HepG2 (cell line): ENCODE results near the gene LENEP. TPM values are rescaled to one million over a fixed set of nuclear protein-coding genes. Genes with fewer than 3 reads are reported as not detected.

Experiments
- ARNTL ChIP-seq: sonication (generic); formaldehyde crosslinking; IDR thresholded peaks from 2 replicates; pipeline ENCODE4 v1.4.0; 2020; ENCODE audit warnings: mild to moderate bottlenecking, missing genetic modification reagents
- ELF4 ChIP-seq: sonication (generic); formaldehyde crosslinking; IDR thresholded peaks from 2 replicates; pipeline ENCODE4 v1.5.0; 2020; ENCODE audit warnings: missing genetic modification reagents, mild to moderate bottlenecking, moderate library complexity, borderline replicate concordance
- GZF1 ChIP-seq: sonication (generic); formaldehyde crosslinking; IDR thresholded peaks from 2 replicates; pipeline ENCODE4 v1.5.1; 2020; ENCODE audit warnings: mild to moderate bottlenecking, missing genetic modification reagents
- HDAC2 ChIP-seq: sonication (generic); formaldehyde crosslinking; IDR thresholded peaks from 2 replicates; pipeline ENCODE4 v1.4.0; 2020; ENCODE audit warnings: missing genetic modification reagents
- HDAC6 ChIP-seq: fragments of 200-600 bp; sonication (generic); IDR thresholded peaks from 2 replicates; pipeline ENCODE4 v1.7.0; 2017; ENCODE audit warnings: mild to moderate bottlenecking, antibody characterized with exemption, low read length, low read depth
- HINFP ChIP-seq: sonication (generic); formaldehyde crosslinking; IDR thresholded peaks from 2 replicates; pipeline ENCODE4 v1.4.0; 2020; ENCODE audit warnings: low read depth, mild to moderate bottlenecking, missing genetic modification reagents
- HNF1A ChIP-seq, 2 experiments: sonication (generic) in 1 of 2; formaldehyde crosslinking in 1 of 2; IDR thresholded peaks; 2 replicates each; pipeline versions ENCODE4 v1.4.0 to v1.6.1; 2016 to 2020; ENCODE audit warnings: borderline replicate concordance in 1 of 2, low read depth in 1 of 2, mild to moderate bottlenecking in 1 of 2, missing genetic modification reagents in 1 of 2
- SOX6 ChIP-seq, 2 experiments: fragments of 450-650 bp in 1 of 2; sonication (generic) in 1 of 2; formaldehyde crosslinking in 1 of 2; IDR thresholded peaks; 2 replicates each; pipeline versions ENCODE4 v1.4.0 to v1.6.1; 2017 to 2020; ENCODE audit warnings: antibody characterized with exemption in 1 of 2, mild to moderate bottlenecking in 1 of 2, missing genetic modification reagents in 1 of 2
- ZBTB4 ChIP-seq: sonication (generic); formaldehyde crosslinking; IDR thresholded peaks from 2 replicates; pipeline ENCODE4 v1.4.0; 2020; ENCODE audit warnings: missing genetic modification reagents, mild to moderate bottlenecking, borderline replicate concordance
- ZKSCAN5 ChIP-seq: sonication (generic); formaldehyde crosslinking; IDR thresholded peaks from 2 replicates; pipeline ENCODE4 v1.5.1; 2020; ENCODE audit warnings: mild to moderate bottlenecking, missing genetic modification reagents
- ZNF205 ChIP-seq: IDR thresholded peaks from 2 replicates; pipeline ENCODE4 v1.6.1; 2018; ENCODE audit warnings: missing biosample characterization, missing genetic modification reagents
- ZNF24 ChIP-seq: fragments of 450-650 bp; IDR thresholded peaks from 2 replicates; pipeline ENCODE4 v1.6.1; 2017; ENCODE audit warnings: antibody characterized with exemption, mild to moderate bottlenecking
- ZNF280B ChIP-seq: sonication (generic); formaldehyde crosslinking; IDR thresholded peaks from 2 replicates; pipeline ENCODE4 v1.5.0; 2020; ENCODE audit warnings: missing genetic modification reagents, mild to moderate bottlenecking, borderline replicate concordance
- ZNF292 ChIP-seq: sonication (generic); formaldehyde crosslinking; IDR thresholded peaks from 2 replicates; pipeline ENCODE4 v1.8.1; 2022; ENCODE audit warnings: mild to moderate bottlenecking, low read depth, missing genetic modification reagents, borderline replicate concordance
- ZNF598 ChIP-seq: sonication (generic); formaldehyde crosslinking; IDR thresholded peaks from 2 replicates; pipeline ENCODE4 v1.5.1; 2020; ENCODE audit warnings: mild to moderate bottlenecking, missing genetic modification reagents, borderline replicate concordance
- ZNF839 ChIP-seq: sonication (generic); formaldehyde crosslinking; IDR thresholded peaks from 2 replicates; pipeline ENCODE4 v1.4.0; 2020; ENCODE audit warnings: missing genetic modification reagents, mild to moderate bottlenecking, borderline replicate concordance
- polyA plus RNA-seq, 8 experiments: library from polyadenylated mRNA; depleted of rRNA in 3 of 8; stranded (reverse) in 7 of 8; unstranded in 1 of 8; fragments of >200 nt; fragmentation: Illumina TruSeq in 4 of 8; extraction: Trizol in 4 of 8; gene quantifications; 2 replicates each; pipeline versions ENCODE4 v1.2.1 to v1.2.3, GENCODE V29; 2011 to 2016; ENCODE audit warnings: low read depth in 4 of 8, missing spikeins in 1 of 8, mixed read lengths in 1 of 8; ENCODE audit not compliant: insufficient read depth in 1 of 8
- total RNA-seq, 5 experiments: library from RNA; depleted of rRNA; stranded (reverse); fragments of >200 nt; fragmentation: Illumina TruSeq; extraction: Trizol; gene quantifications; 2 replicates each; pipeline ENCODE4 v1.2.3, GENCODE V29; 2016; ENCODE audit warnings: low read depth in 1 of 5

LENEP gene
- total and polyA plus RNA-seq, 2 of the 13 experiments (the other 11 are each of a cell fraction or from before 2014, with no cell fraction given) = 0.29 TPM; not detected in 1

- no peak for TF ChIP-seq ZNF24
- TF ChIP-seq SOX6 (IDR thresholded peaks at IDR 0.05) = no peak
- TF ChIP-seq SOX6 (CRISPR knock-in tag; IDR thresholded peaks at IDR 0.05) = peak; percentile 78
- no peak for TF ChIP-seq HNF1A (IDR thresholded peaks at IDR 0.05; ENCODE audit: low read depth)
- TF ChIP-seq HNF1A (CRISPR knock-in tag; IDR thresholded peaks at IDR 0.05; ENCODE audit: borderline replicate concordance) = no peak
- TF ChIP-seq ZBTB4 (CRISPR knock-in tag) = no peak
- no peak for TF ChIP-seq HDAC6
- TF ChIP-seq ZNF280B = no peak
- no peak for TF ChIP-seq ZNF839
- TF ChIP-seq HDAC2 (CRISPR knock-in tag) = peak; percentile 75
- TF ChIP-seq ZNF205 = no peak
- no peak; the same call in 1 of the 2 replicates for TF ChIP-seq HINFP (CRISPR knock-in tag)
- no peak for TF ChIP-seq ELF4
- TF ChIP-seq ARNTL (CRISPR knock-in tag) = peak; percentile 35; the same call in 1 of the 2 replicates
- peak; percentile 35; the same call in 1 of the 2 replicates for TF ChIP-seq GZF1 (CRISPR knock-in tag)
- no peak for TF ChIP-seq ZNF598 (CRISPR knock-in tag)
- no peak for TF ChIP-seq ZKSCAN5
- peak; percentile 86 for TF ChIP-seq ZNF292 (CRISPR knock-in tag)
Observed at GRCh38 chr1:154944401-154945159, 48.8 kb upstream of the LENEP start (continued).
